GM21528 (cell line): ENCODE results near the gene PEBP1.
"Not testable (repeated sequence)": the region's sequence is repeated elsewhere in the genome, so short reads cannot be mapped to it uniquely, and the experiment has no call there.

Experiments used
- ATAC-seq: cut with Tn5 transposase; IDR thresholded peaks from one replicate; pipeline ENCODE4 v1.9.1; 2021; ENCODE audit warnings: mild to moderate bottlenecking, moderate library complexity; ENCODE audit not compliant: unreplicated experiment, low FRiP score

Gene PEBP1

GRCh38 chr12:118127867-118128266 is 8.1 kb upstream of the PEBP1 start:
- no peak for ATAC-seq

DNA sequence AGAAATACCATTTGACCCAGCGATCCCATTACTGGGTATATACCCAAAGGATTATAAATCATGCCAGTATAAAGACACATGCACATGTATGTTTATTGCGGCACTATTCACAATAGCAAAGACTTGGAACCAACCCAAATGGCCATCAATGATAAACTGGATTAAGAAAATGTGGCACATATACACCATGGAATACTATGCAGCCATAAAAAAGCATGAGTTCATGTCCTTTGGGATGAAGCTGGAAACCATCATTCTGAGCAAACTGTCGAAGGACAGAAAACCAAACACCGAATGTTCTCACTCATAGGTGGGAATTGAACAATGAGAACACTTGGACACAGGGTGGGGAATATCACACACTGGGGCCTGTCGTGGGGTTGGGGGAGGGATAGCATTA is 6.5 kb upstream of the PEBP1 start:
- not testable (repeated sequence) for ATAC-seq

GRCh38 chr12:118136559-118137003 is 657 bp downstream of the PEBP1 start:
- peak; percentile 38 for ATAC-seq

- no peak for ATAC-seq
Observed at GRCh38 chr12:118137148-118137678, 1.3 kb downstream of the PEBP1 start.

DNA sequence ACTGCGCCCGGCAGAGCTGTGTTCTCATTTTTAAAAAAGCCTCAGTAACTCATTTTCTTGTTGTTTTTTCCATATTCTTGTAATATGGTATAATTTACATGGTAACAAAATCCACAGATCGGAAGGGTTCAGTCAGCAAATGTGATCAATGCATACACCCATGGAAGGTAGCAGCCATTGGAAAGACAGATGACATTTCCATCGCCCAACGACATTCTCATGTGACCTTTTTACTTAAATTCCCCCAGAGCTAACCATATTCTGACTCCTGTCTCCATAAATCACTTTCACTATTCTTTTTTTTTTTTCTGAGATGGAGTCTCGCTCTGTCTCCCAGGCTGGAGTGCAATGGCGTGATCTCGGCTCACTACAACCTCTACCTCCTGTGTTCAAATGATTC is 4.9 kb downstream of the PEBP1 start:
- no peak for ATAC-seq

- ATAC-seq = no peak
Observed at GRCh38 chr12:118144499-118144898, 8.6 kb downstream of the PEBP1 start.

DNA sequence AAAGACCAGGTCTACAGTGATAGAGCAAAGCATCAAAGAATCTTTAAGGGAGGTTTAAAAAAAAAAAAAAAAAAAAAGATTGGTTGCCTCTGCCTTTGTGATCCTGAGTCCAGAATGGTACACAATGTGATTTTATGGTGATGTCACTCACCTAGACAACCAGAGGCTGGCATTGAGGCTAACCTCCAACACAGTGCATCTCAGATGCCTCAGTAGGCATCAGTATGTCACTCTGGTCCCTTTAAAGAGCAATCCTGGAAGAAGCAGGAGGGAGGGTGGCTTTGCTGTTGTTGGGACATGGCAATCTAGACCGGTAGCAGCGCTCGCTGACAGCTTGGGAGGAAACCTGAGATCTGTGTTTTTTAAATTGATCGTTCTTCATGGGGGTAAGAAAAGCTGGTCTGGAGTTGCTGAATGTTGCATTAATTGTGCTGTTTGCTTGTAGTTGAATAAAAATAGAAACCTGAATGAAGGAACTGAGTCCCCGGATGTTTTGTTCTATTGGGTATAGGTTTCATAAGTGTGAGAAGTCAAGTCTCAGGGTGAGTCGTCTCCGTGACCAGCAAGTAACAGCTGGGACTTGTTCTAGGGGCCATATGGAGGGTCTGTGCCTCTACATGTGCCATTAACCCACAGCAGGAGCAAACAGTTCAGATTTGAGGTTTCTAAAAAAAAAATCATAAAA is 9.3 kb downstream of the PEBP1 start:
- ATAC-seq = no peak

DNA sequence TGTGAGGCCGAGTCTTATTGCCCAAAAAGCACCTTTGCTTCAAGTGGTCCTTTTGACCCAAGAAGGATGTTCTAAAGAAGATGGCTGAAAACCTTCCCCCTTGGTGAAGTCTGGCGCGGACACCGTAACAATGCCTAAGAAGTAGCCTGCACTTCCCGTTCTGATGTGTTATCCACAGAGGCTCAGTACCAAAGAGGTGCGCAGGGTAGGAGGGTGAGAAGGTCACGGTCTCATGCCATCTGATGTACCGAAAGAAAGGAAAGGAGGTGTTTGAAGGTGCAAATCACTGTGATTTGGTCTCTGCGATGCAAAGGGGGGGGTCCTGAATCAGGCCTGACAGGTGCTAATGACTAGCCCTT is 9.9 kb downstream of the PEBP1 start:
- no peak for ATAC-seq

- ATAC-seq = no peak
Observed at GRCh38 chr12:118148287-118148686, 12.4 kb downstream of the PEBP1 start.

DNA sequence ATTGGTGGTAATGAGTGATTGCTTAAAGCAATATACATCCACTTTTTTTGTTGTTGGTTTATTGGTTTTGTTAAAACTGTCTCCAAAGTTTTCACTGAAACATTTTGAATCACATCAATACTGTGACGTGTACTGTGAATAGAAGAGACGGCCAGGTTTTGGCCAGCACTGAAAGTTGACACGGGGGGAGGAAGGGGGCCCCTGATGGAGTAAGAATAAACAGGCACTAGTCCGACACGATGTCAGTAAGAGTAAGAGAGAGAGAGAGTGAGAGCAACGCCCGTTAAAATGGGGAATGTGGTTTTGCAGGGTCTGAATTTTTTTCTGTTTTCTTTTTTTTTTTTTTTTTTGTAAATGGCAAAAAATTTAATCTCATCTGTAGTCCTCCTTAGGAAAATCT is 14.7 kb downstream of the PEBP1 start:
- no peak for ATAC-seq

DNA sequence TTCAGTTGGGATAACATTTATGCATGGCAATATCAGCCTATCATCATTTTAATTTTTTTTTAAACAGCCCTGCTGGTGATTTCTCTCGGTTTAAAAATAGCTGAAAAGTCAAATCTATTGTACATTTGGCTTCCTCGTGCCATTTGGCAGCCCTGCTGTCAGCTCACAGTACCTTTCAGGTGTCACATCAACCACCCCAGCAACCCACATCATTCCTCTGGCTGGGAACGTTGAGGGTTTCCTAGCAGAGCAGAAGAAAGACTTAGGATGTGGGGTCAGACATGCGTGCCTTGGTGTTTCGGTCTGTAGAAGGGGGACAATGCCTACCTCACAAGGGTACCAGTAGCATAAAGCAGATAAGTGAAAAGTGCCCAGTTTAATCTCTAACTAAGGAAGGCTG is 15.8 kb downstream of the PEBP1 start:
- no peak for ATAC-seq

DNA sequence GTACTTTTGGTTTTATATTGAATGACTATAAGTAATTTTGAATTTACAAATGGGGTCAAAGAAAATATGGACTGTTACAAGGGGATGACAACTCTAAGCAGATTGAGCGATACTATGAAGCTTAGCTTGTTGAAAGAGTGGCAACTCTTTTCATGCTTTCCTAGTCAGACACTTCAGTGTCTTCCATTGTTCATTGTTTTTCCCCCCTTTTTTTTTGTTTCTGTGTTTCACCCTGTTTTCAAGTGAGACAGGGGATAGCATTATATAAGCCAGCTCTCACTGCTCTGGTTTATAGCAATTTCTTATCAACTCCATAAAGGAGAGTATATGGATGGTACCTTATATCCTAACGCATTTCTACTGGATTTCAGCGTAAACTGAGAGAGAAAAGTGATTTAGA is 24.6 kb downstream of the PEBP1 start:
- ATAC-seq = no peak

DNA sequence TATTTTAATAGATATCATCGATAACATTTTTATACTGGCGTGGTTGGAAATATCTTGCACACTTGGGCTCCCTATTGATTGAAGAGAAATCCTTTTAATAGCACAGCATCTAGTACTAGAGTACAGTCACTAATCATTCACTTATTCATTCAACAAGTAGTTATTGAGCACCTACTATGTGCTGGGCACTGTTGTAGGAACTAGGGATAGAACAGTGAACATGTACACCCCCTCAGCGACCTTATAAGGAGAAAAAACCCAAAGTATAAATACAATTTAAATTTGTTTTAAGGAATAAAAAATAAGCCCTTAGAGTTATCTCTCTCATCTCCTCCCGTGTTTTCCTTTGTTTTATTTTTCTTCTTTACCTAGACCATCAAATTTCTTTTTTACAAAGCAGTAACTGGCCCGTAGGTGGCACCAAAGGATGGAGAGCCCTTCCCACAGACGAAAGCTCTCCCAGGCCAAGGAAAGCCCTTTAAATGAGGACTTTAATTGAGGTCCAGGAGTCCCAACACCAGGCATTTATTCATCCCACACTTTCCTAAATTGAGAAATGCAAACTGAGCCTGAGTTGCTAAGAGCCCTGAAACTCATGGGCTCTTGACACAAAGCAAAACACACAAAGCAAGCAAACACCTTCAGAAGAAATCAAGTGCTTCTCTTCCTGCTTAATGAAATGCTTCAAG is 29.0 kb downstream of the PEBP1 start:
- no peak for ATAC-seq

DNA sequence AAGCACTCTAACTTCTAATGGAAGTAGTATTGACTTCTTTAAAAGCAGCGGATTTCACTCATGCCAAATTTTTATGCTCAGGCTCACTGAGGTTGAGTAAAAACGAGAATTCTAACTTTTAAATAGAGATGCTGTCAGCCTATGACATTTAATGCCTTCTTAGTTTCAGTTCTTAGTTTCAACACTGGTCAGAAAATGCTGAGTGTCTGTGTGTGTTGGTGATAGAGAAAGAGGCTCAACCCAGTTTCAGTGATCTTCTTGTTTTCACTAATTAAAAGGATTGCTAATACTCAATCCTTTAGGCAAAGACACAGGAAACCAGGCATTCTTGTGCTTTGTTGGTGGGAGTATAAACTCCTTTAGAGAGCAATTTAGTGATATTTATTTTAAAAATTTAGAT is 31.0 kb downstream of the PEBP1 start:
- peak; percentile 98 for ATAC-seq

DNA sequence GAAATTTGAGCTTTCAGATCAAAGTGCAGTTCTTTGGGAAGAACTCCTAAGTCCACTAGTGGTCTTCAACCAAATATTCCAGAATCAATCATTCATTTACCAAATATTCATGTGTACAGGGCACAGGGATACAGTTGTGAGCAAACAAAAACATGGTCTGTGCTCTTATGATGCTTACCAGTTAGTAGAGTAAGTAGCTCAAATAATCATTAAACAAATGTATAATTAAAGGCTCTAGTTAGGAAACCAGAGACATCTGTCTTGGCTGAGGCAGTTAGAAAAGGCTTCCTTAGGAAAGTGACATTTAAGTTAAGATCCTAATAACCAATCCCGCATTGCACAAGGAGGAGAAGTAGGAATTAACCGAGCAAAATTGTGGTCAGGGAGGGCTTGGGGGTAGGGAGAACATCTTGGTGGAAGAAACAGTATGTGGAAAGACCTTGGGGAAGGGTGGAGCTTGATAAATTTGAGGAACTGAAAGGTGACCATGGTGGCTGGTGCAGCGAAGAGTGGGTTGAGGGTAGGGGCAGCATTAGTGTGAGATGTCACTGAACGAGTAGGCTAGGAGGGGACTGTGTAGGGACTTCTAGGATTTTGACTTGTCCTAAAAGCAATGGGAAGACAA is 40.0 kb downstream of the PEBP1 start:
- ATAC-seq = peak; percentile 96

DNA sequence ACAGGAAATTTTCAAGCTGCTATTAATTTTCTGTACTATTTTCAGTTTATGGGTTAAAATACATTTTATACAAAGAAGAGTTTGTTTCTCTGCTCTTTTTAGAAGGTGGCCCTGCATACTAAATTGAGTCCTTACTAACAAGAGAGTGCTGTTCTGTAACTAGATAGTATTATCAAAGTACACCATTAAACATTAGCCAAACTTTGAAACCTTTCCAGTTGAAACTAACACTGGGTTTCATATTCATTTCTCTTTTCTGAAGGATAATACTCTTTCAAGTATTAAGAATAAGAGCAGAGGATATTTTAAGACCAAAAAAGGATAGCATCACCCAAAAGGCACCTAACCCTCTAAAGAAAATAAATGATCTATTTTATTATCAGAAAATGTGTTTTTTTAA is 47.2 kb downstream of the PEBP1 start:
- ATAC-seq = no peak

GRCh38 chr12:118183711-118184110 is 47.8 kb downstream of the PEBP1 start:
- no peak for ATAC-seq

GRCh38 chr12:118185602-118186397 is 49.9 kb downstream of the PEBP1 start:
- ATAC-seq = no peak

DNA sequence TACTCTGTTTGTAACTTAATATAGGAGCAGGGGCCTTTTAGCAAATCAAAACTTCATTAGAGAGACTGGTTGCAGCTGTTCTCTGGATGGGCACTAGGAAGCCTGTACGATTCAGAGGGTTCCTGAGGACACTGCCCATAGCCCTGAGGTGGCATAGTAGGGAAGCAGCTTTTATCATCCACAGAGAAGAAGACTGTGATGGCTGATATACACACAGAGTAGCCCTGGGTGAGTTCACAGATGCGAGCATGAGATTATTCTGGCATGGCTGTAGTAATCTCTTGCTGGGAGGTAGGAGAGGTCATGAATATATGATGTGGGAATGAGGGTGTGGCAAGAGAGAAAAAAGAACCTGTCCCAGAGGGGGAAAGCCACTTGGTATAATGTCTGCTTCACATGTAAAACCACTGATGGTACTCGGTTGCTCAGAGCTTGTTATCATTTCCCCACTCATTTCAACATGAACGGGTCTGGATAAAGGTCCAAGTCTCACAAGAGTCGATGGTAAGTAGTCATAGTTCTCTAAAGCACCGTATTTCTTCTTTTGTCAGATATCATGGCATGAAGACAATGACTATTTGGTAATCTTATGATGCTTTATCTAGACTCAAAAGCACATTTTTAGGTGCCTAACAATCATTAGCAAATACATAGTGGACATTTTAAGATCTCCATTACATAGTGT is 52.0 kb downstream of the PEBP1 start:
- ATAC-seq = no peak

DNA sequence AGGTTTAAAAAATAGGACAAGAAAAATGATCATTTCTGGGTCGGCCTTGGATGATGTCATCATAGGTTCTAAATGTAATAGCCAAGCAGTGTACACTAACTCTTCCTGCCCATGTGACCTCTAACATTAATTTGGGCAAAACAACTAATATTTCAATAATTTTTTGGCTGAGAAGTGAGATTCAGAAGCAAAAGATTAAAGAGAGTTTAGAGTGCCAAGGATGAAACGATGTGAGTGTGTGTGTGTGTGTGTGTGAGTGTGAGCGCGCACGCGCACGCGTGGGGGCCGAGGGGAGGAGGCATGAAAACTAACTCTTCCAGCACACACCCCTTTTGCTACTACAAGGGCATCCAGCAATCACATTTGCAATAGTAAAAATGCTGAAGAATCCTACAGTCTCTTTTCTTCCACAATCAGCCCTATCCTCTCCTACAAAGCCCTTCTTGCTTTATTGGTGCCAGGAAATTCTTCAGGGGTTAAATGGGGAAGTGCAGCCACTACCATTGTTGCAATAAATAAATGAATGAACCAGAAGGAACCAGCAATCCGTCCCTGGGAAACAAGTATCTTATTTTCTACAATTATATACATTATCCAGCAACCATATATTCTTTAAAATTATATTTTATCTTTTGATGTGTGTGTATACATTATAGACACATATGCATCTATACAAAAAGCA is 52.9 kb downstream of the PEBP1 start:
- ATAC-seq = no peak
